COLO668 (cell line): ENCODE data around the gene SDF2L1.
"Not testable (repeated sequence)": the region's sequence is repeated elsewhere in the genome, so short reads cannot be mapped to it uniquely, and the experiment has no call there.

Experiments
- DNase-seq: peaks from one replicate; lab custom pipeline; 2025; ENCODE audit not compliant: unreplicated experiment; lab: John Stamatoyannopoulos, UW

The SDF2L1 gene

DNA sequence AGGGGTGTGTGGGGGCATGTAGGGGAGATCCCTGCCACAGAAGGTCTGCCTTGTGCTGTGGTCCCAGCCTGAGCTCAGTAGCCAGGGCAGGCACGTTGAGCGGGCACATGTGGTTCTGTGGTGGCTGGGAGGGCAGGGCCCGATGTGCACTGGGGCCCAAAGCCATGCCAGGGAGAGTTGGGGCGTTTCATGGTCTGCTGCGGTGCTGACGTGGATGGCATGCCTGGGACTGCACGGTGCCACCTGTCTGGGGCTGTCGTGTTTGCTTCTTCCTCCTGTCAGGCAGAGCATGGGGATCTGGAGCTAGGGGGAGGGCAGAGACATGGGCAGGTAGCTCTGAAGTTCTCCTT, 43.0 kb downstream of the SDF2L1 start:
- no peak for DNase-seq

DNA sequence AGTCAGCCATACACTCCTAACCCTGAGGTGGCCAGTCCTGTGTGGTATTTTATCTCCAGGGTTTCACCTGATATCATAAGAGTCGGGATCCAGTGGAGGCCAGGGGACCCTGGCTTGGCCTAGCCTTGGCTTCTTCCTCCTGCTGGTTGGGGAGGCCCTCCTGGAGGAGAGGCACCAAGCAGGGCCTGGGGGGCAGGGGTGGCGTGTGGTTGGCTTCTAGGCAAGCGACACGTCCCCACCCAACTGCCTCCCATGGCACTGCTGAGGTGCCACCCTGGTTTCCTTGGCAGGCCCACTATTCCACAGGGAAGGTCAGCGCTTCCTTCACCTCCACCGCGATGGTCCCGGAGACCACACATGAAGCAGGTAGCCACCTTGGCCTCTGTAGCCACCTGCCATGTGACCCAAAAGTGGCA, 44.1 kb downstream of the SDF2L1 start:
- no peak for DNase-seq

DNA sequence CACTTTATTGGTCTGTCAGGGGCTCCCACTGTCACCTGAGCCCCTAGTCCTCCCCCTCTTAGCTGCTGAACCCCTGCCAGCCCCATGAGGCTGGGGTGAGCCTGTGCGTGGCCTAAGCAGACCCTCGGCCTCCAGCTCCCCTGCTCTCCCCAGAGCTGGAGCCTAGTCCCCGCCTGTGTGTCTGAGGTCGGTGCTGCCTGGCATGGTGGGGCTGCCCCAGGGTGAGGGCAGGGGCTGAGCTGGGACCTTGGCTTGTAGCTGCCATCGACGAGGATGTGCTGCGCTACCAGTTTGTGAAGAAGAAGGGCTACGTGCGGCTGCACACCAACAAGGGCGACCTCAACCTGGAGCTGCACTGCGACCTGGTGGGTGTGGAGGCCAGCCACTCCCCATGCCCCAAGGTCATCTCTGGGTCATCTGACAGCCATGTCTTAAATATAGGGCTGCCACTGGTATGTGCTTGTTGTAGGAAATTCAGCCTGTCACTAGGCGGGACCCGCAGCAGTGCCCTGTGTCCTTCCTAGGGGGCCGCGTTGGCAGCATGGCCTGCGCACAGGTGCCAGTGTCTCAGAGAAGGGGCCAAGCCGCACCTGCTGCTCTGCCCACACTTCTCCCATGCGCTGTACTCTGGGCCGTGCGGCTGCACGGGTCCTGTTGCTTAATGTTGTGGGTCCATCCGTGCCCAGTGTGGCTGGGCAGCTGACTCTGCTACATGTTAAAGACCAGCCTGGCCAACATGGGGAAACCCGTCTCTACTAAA, 44.7 kb downstream of the SDF2L1 start:
- no peak for DNase-seq

DNA sequence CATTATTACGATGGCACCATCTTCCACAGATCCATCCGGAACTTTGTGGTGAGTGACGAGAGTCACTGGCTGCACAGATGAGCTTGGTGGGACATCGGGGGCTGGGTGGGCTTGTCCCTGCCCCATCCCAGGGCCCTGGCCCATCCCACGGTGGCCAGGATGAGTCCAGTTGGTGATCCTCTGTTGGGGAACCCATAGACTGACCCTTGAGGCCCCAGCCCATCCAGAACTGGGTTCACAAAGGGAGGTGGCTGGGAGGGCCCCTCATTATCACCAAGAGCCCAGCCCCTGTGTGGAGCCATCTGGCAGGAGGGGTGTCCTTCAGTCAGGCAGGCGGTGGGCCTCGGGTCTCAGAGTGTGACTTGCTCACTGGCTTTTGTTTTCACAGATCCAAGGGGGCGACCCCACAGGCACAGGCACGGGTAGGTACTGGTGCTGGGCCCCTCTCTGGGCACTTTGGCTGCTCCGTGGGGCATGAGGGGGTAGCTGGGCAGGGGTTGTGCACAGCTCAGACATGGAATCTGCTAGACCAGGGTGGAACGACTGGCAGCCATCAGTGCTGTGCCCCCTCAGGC, 45.7 kb downstream of the SDF2L1 start:
- no peak for DNase-seq

DNA sequence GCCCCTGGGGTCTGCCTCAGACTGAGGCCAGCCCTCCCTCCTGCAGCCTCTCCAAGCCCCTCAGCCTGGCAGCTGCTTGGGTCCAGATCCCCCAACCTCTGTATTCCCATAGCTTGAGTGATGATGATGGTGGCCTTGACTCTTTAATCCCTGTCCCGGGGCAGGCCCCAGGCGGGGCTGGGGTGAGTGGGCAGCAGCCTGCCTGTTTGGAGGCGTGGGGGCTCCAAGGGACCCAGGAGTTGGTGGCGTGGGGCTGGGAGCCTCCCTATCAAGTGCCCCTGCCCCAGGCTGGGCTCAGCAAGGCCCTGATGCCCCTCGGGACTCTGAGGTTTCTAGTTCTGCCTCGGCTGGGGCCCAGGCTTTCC, 46.2 kb downstream of the SDF2L1 start:
- no peak for DNase-seq

DNA sequence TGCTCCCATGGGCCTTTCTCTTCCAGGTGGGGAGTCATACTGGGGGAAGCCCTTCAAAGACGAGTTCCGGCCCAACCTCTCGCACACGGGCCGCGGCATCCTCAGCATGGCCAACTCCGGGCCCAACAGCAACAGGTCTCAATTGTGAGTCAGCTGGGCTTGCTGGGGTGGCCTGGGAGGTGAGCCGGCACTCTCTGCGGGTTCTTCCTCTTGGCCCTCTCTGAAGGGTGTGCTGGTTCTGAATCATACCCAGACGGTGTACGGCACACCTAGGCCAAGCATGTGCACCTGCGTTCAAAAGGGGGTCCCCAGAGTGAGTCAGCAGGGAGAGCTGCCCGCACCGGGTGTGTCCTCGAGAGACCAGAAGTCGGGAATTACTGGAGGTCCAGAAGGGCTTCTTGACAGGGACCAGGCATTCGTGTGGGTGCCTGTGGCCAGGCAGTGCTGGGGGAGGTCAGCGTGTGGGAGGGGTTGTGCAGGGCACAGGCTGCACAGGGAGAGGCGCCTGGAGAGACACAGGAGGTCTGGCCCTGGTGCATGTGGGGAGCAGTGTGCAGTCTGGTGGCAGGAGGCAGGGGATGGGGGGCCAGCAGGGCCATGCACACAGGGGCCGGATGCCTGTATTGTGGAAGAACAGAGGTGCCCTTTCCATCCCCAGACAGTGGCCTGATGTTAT, 46.7 kb downstream of the SDF2L1 start:
- DNase-seq, result no peak

DNA sequence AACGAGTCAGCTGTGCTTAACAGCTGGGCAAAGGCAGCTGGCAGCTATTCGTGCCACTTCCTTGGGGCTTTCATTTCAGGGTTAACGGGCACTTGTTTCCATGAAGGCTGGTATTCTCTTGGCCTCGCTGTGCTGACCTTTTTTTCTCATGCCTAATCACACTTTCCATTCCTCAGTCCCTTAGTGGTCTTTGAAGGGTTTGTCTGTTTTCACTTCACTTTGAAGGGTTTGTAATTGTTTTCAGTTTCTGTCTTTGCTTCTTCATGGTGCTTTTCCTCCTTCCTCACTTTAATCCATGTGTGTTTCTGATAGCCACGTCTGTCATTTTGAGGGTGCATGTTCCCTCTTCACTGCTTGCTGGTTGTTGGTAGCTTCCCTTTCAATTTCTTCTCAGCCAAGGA, 48.3 kb downstream of the SDF2L1 start:
- no peak for DNase-seq

DNA sequence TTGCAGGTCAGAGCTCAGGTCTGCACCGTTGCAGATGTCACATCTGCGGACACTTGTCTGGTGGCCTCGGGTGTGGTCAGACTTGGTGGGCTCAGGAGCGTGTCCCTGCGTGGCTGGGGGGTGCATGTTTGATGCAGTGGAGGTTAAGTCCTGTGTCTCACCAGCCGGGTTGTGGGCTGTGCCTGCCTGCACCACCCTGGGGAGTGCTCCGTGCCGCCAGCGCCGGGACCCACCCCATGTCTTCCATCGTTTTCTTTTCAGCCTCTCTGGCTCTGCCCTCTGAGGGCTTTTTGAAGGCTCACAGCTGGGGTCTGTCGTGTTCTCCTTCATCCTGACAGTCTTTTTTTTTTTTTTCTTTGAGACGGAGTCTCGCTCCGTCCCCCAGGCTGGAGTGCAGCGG, 49.7 kb downstream of the SDF2L1 start:
- DNase-seq, result no peak

DNA sequence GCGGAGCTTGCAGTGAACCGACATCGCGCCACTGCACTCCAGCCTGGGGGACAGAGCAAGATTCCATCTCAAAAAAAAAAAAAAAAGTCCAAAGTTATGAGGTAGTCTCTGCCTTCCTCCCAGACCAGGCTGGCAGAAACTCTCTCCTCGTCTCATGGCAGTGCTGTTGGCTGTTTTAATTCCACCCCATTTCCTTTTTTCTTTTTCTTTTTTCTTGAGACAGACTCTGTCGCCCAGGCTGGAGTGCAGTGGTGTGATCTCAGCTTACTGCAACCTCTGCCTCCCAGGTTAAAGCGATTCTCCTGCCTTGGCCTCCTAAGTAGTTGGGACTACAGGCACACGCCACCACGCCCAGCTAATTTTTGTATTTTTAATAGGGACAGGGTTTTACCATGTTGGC, 50.8 kb downstream of the SDF2L1 start:
- DNase-seq, result not testable (repeated sequence)

DNA sequence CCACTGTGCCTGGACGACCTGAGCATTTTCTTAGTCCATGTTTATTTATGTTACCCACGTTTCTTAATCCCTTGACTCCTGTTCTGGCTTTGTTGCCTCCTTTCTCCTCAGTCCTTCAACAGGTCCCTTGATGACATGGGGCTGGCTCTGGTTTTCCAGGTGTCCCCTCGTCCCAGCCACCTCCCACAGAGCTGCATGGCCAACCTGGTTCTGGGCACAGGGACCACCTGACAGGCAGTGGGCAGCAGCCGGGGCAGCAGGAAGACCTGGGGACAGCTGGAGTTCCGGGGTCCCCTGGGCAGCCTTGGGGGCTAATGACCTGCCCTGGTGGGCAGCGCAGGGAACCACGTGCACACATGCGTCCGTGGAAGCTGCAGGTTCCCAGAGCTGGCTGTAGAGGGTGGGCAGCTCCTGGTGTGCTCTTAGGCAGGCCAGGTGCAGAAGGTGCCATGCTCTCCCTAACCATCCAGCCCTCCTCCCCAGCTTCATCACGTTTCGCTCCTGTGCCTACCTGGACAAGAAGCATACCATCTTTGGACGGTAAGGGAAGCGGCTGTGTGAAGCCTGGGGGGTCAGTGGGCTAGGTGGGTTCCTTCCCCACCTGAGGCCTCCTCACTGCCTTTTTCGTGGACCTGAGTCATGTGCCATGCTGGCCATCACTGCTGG, 51.4 kb downstream of the SDF2L1 start:
- no peak for DNase-seq
